H1 (cell line): ENCODE results near the gene GNAQ. TPM values are rescaled to one million over a fixed set of nuclear protein-coding genes. Genes with fewer than 3 reads are reported as not detected.

Experiments used
- CHD2 ChIP-seq: IDR thresholded peaks from 2 replicates; pipeline ENCODE4 v1.6.1; 2012; ENCODE audit warnings: low read length, improper control_type of control experiment
- FOSL1 ChIP-seq: IDR thresholded peaks from 2 replicates; pipeline ENCODE4 v1.6.1; 2011; ENCODE audit warnings: mild to moderate bottlenecking, low read depth, low read length, moderate library complexity; ENCODE audit not compliant: insufficient read depth
- HDAC6 ChIP-seq: IDR thresholded peaks from one replicate; pipeline ENCODE4 v1.7.1; 2012; ENCODE audit warnings: low read depth, mild to moderate bottlenecking, inconsistent platforms, low read length, moderate library complexity
- RXRA ChIP-seq: IDR thresholded peaks from 2 replicates; pipeline ENCODE4 v1.6.1; 2011; ENCODE audit warnings: low read depth, mild to moderate bottlenecking, low read length, moderate library complexity; ENCODE audit not compliant: insufficient read depth
- SIN3A ChIP-seq, 2 experiments: IDR thresholded peaks in 1 of 2; conservative IDR thresholded peaks in 1 of 2; 2 replicates each; pipeline ENCODE4 v1.6.1; 2011 to 2012; ENCODE audit warnings: low read length in 2 of 2, improper control_type of control experiment in 1 of 2, low read depth in 1 of 2, mild to moderate bottlenecking in 1 of 2
- SUZ12 ChIP-seq: fragments of 200-600 bp; sonication (generic); IDR thresholded peaks from 2 replicates; pipeline ENCODE4 v1.6.1; 2012; ENCODE audit warnings: mild to moderate bottlenecking, inconsistent platforms, low read length, moderate library complexity, mixed read lengths
- ZNF274 ChIP-seq: IDR thresholded peaks from 2 replicates; pipeline ENCODE4 v1.7.0; 2012; ENCODE audit warnings: low read length, borderline replicate concordance; ENCODE audit errors: extremely low read depth
- polyA plus RNA-seq, 7 experiments: library from polyadenylated mRNA; depleted of rRNA in 3 of 7; stranded (reverse) in 5 of 7; unstranded in 2 of 7; fragments of >200 nt in 5 of 7; fragments of 200-250 nt in 2 of 7; gene quantifications; 1 replicate in 5 of 7; 2 replicates in 1 of 7; 4 replicates in 1 of 7; pipeline versions ENCODE4 v1.2.1 to v1.2.3, GENCODE V29; 2011 to 2013; ENCODE audit warnings: missing spikeins in 2 of 7, mixed read lengths in 2 of 7
- total RNA-seq: library from RNA; stranded (reverse); fragmentation: NEBNext Ultra II Directional; extraction: Animal tissue kit (Norgen Biotek cat#: 25700); gene quantifications from 2 replicates; pipeline ENCODE4 v1.2.1, GENCODE V29; 2021
- TF ChIP-seq, protein P1 (sequence below): IDR thresholded peaks from 2 replicates; pipeline ENCODE4 v1.6.1; 2011; ENCODE audit warnings: low read length, improper control_type of control experiment

Gene GNAQ
- total and polyA plus RNA-seq, 2 of the 8 experiments (the other 6 are each of a cell fraction or from before 2014, with no cell fraction given) = 22.8 to 63.8 TPM

DNA sequence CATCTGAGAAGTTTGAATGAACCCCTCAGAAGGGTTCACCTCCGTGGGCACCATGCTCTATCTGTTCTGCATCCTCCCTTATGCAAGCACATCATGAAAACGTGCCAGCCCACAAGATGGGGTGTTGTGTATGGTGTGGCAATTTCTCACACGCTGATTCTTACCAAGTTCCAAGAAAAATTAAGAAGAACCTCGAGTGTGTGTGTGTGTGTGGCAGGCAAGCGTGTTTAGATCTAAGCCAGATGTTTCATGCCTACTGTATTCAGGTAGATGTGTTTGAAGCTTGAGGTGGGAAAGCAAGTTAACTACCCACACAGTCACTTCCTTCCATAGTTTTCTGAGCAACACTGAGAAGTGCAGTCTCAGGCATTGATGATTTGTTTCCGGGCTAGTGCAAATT is 305.8 kb downstream of the GNAQ start (continued):
- no peak for TF ChIP-seq FOSL1
- no peak for TF ChIP-seq RXRA
- no peak for TF ChIP-seq SIN3A (conservative IDR thresholded peaks at IDR 0.05 in 1 of 2, IDR thresholded peaks at IDR 0.05 in 1 of 2; ENCODE audit: low read depth in 1 of 2, low read length in 2 of 2)
- no peak for TF ChIP-seq ZNF274
- no peak for TF ChIP-seq HDAC6
- TF ChIP-seq, protein P1, sequence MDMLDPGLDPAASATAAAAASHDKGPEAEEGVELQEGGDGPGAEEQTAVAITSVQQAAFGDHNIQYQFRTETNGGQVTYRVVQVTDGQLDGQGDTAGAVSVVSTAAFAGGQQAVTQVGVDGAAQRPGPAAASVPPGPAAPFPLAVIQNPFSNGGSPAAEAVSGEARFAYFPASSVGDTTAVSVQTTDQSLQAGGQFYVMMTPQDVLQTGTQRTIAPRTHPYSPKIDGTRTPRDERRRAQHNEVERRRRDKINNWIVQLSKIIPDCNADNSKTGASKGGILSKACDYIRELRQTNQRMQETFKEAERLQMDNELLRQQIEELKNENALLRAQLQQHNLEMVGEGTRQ = no peak
- no peak for TF ChIP-seq SUZ12
- TF ChIP-seq CHD2 = no peak
